HepG2 (cell line): ENCODE results near the gene CARD19. TPM values are rescaled to one million over a fixed set of nuclear protein-coding genes. Genes with fewer than 3 reads are reported as not detected.
A peak's percentile ranks its signal among the peaks of the same experiment; 100 is the strongest.

Source experiments
- ATAC-seq: fragments of 200-7000 bp; cut with Tn5 transposase; 3 replicates; pipeline ENCODE4 v1.9.1; 2020; ENCODE audit warnings: mild to moderate bottlenecking, moderate library complexity
- BruUV-seq: library from RNA; stranded (reverse); fragments of 400-500 nt; replicated peaks from 2 replicates; lab custom pipeline; 2021; lab: Mats Ljungman, UMichigan
- CTCF ChIA-PET: fragments of 300-600 bp; formaldehyde crosslinking; extraction: SDS; loops from one replicate; lab custom pipeline; 2021; ENCODE audit warnings: low total read pairs, inconsistent platforms, low intra/inter-chr PET ratio; lab: Yijun Ruan, JAX
- POLR2A ChIA-PET: fragments of 350-600 bp; sonication (Branson Sonifier 250); formaldehyde crosslinking; loops from one replicate; lab custom pipeline; 2020; ENCODE audit warnings: antibody characterized with exemption, inconsistent platforms; lab: Yijun Ruan, JAX
- DNase-seq: peaks from one replicate; pipeline ENCODE4 v3.0.0-alpha.2; 2015; ENCODE audit warnings: low spot score
- FAIRE-seq: peaks from 3 replicates; lab custom pipeline; 2011; peaks lifted over from hg19 to GRCh38; lab: Jason Lieb, UNC
- H2AFZ ChIP-seq: one replicate; pipeline ENCODE4 v1.6.1; 2011; ENCODE audit warnings: low read length, inconsistent platforms
- H3K27ac ChIP-seq: fragments of 300-600 bp; 3 replicates; pipeline ENCODE4 v1.8.0; 2011; ENCODE audit warnings: mixed run types, mild to moderate bottlenecking, mixed read lengths, low read length, inconsistent platforms; ENCODE audit not compliant: insufficient read depth; ENCODE audit errors: extremely low read length
- H3K27me3 ChIP-seq, 2 experiments: fragments of 200-600 bp in 1 of 2; 2 replicates in 1 of 2; 3 replicates in 1 of 2; pipeline versions ENCODE4 v1.6.0 to v1.8.0; 2011; ENCODE audit warnings: low read length in 2 of 2, mild to moderate bottlenecking in 2 of 2, moderate library complexity in 2 of 2, inconsistent platforms in 1 of 2; ENCODE audit not compliant: insufficient read depth in 2 of 2, control insufficient read depth in 1 of 2
- H3K36me3 ChIP-seq, 2 experiments: fragments of 200-600 bp in 1 of 2; replicated peaks in 1 of 2; 2 replicates in 1 of 2; 3 replicates in 1 of 2; pipeline versions ENCODE4 v1.5.1 to v1.8.0; 2011; ENCODE audit warnings: low read length in 2 of 2, inconsistent platforms in 1 of 2; ENCODE audit not compliant: insufficient read depth in 2 of 2, control insufficient read depth in 1 of 2
- H3K4me1 ChIP-seq: 2 replicates; pipeline ENCODE4 v1.5.1; 2012; ENCODE audit warnings: low read length, inconsistent platforms; ENCODE audit not compliant: insufficient read depth
- H3K4me2 ChIP-seq: 2 replicates; pipeline ENCODE4 v1.6.0; 2011; ENCODE audit warnings: low read depth, low read length, inconsistent platforms
- H3K4me3 ChIP-seq, 3 experiments: fragments of 200-600 bp in 1 of 3; sonication (generic), shearing (Covaris generic) in 1 of 3; replicated peaks in 1 of 3; 2 replicates each; pipeline ENCODE4 v1.5.1; 2011 to 2016; ENCODE audit warnings: low read length in 3 of 3, inconsistent platforms in 2 of 3, low read depth in 2 of 3, mild to moderate bottlenecking in 2 of 3, control low read depth in 1 of 3, mixed read lengths in 1 of 3; ENCODE audit not compliant: insufficient read depth in 1 of 3
- H3K79me2 ChIP-seq: one replicate; pipeline ENCODE4 v1.6.1; 2011; ENCODE audit warnings: low read length, inconsistent platforms; ENCODE audit not compliant: insufficient read depth
- H3K9ac ChIP-seq: 2 replicates; pipeline ENCODE4 v1.6.0; 2011; ENCODE audit warnings: mild to moderate bottlenecking, low read depth, low read length, inconsistent platforms; ENCODE audit not compliant: insufficient read depth
- H3K9me3 ChIP-seq: 2 replicates; pipeline ENCODE4 v1.5.1; 2012; ENCODE audit warnings: mild to moderate bottlenecking, low read length
- H4K20me1 ChIP-seq: 2 replicates; pipeline ENCODE4 v1.6.0; 2011; ENCODE audit warnings: inconsistent platforms, mild to moderate bottlenecking, low read length, moderate library complexity; ENCODE audit not compliant: insufficient read depth
- BCL3 ChIP-seq: sonication (generic); formaldehyde crosslinking; IDR thresholded peaks from 2 replicates; pipeline ENCODE4 v1.5.1; 2020; ENCODE audit warnings: mild to moderate bottlenecking, missing genetic modification reagents, moderate library complexity
- BORCS8-MEF2B ChIP-seq: sonication (generic); formaldehyde crosslinking; IDR thresholded peaks from 2 replicates; pipeline ENCODE4 v1.8.0; 2022; ENCODE audit warnings: mild to moderate bottlenecking, missing genetic modification reagents
- NONO ChIP-seq, 2 experiments: fragments of 450-650 bp in 1 of 2; sonication (generic) in 1 of 2; formaldehyde crosslinking in 1 of 2; IDR thresholded peaks in 1 of 2; conservative IDR thresholded peaks in 1 of 2; 2 replicates each; pipeline versions ENCODE4 v1.6.1 to v1.8.0; 2017 to 2022; ENCODE audit warnings: mild to moderate bottlenecking in 1 of 2, missing genetic modification reagents in 1 of 2, moderate library complexity in 1 of 2
- ZBTB38 ChIP-seq: sonication (generic); formaldehyde crosslinking; IDR thresholded peaks from 2 replicates; pipeline ENCODE4 v1.5.1; 2020; ENCODE audit warnings: mild to moderate bottlenecking, missing genetic modification reagents
- ZIK1 ChIP-seq: sonication (generic); formaldehyde crosslinking; IDR thresholded peaks from 2 replicates; pipeline ENCODE4 v1.5.0; 2020; ENCODE audit warnings: mild to moderate bottlenecking, low read depth, missing genetic modification reagents, borderline replicate concordance
- ZNF451 ChIP-seq: sonication (generic); formaldehyde crosslinking; IDR thresholded peaks from 2 replicates; pipeline ENCODE4 v1.5.0; 2020; ENCODE audit warnings: mild to moderate bottlenecking, missing genetic modification reagents
- ZNF558 ChIP-seq: sonication (generic); formaldehyde crosslinking; IDR thresholded peaks from 2 replicates; pipeline ENCODE4 v1.9.0; 2022; ENCODE audit warnings: mild to moderate bottlenecking, missing genetic modification reagents, borderline replicate concordance
- ZNF879 ChIP-seq: sonication (generic); formaldehyde crosslinking; IDR thresholded peaks from 2 replicates; pipeline ENCODE4 v1.8.1; 2023; ENCODE audit warnings: missing genetic modification reagents
- WGBS: methylation state at CpG from one replicate; pipeline ENCODE4 v1.1.6; 2017; ENCODE audit warnings: low lambda C conversion rate; 5-methylcytosine and 5-hydroxymethylcytosine counted together
- in situ Hi-C: cut with HindIII; loops from 2 replicates; pipeline ENCODE4 v1.10.0; 2017; ENCODE audit warnings: low pct_unique_long_range_greater_than_20kb; ENCODE audit not compliant: extremely low pct_ligation_motif_present
- intact Hi-C: fragments of 100-400 bp; cut with micrococcal nuclease; formaldehyde crosslinking; loops from one replicate; pipeline ENCODE4 v1.10.0; 2022; ENCODE audit not compliant: unreplicated experiment
- polyA plus RNA-seq, 8 experiments: library from polyadenylated mRNA; depleted of rRNA in 3 of 8; stranded (reverse) in 7 of 8; unstranded in 1 of 8; fragments of >200 nt; fragmentation: Illumina TruSeq in 4 of 8; extraction: Trizol in 4 of 8; gene quantifications; 2 replicates each; pipeline versions ENCODE4 v1.2.1 to v1.2.3, GENCODE V29; 2011 to 2016; ENCODE audit warnings: low read depth in 4 of 8, missing spikeins in 1 of 8, mixed read lengths in 1 of 8; ENCODE audit not compliant: insufficient read depth in 1 of 8
- total RNA-seq, 5 experiments: library from RNA; depleted of rRNA; stranded (reverse); fragments of >200 nt; fragmentation: Illumina TruSeq; extraction: Trizol; gene quantifications; 2 replicates each; pipeline ENCODE4 v1.2.3, GENCODE V29; 2016; ENCODE audit warnings: low read depth in 1 of 5
- TF ChIP-seq, protein P1 (sequence below): sonication (generic); formaldehyde crosslinking; IDR thresholded peaks from 2 replicates; pipeline ENCODE4 v1.4.0; 2020; ENCODE audit warnings: missing genetic modification reagents
- TF ChIP-seq, protein P2 (sequence below): sonication (generic); formaldehyde crosslinking; IDR thresholded peaks from 2 replicates; pipeline ENCODE4 v1.5.1; 2020; ENCODE audit warnings: mild to moderate bottlenecking, missing genetic modification reagents, moderate library complexity
- TF ChIP-seq, protein P3 (sequence below): sonication (generic); formaldehyde crosslinking; IDR thresholded peaks from 2 replicates; pipeline ENCODE4 v1.4.0; 2020; ENCODE audit warnings: mild to moderate bottlenecking, low read depth, missing genetic modification reagents

The CARD19 gene
- total and polyA plus RNA-seq, 2 of the 13 experiments (the other 11 are each of a cell fraction or from before 2014, with no cell fraction given), result 18.4 to 47.2 TPM

DNA sequence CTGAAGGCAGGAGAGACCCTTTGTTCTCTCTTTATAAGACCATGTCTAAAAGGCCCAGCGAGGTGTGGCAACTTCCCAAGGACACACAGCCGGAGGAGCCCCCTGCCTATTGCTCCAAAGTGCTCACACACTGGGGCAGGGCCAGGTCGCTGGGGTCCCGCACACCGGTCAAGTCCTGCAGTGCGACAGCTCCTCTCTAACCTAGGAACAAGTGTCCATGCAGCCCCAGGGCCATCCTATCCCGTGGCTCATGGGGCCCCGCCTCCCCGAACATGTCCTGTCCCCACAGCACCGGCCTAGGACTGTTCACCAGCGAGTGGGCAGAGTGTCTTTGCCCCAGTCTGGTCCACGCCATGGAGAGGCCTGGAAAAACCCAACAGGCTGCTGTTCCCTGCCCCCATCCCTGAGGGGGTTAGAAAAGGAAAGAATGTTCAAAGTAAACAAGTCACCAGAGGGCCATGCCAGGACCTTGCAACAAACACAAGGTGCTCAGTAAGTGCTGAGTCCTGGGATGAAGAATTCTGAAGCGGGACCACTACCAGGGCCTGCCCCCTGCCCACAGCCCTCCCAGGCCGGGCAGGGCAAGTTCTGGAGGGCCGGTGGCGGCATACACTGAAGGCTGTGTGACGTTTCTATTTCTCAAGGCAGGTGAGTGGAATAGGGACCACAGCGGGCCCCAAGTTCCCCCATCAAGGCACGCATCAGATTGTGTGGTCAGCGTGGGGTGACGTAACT is 37.1 kb downstream of the CARD19 start (continued):
- TF ChIP-seq, protein P1, sequence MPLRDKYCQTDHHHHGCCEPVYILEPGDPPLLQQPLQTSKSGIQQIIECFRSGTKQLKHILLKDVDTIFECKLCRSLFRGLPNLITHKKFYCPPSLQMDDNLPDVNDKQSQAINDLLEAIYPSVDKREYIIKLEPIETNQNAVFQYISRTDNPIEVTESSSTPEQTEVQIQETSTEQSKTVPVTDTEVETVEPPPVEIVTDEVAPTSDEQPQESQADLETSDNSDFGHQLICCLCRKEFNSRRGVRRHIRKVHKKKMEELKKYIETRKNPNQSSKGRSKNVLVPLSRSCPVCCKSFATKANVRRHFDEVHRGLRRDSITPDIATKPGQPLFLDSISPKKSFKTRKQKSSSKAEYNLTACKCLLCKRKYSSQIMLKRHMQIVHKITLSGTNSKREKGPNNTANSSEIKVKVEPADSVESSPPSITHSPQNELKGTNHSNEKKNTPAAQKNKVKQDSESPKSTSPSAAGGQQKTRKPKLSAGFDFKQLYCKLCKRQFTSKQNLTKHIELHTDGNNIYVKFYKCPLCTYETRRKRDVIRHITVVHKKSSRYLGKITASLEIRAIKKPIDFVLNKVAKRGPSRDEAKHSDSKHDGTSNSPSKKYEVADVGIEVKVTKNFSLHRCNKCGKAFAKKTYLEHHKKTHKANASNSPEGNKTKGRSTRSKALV (CRISPR knock-in tag), result 0 out of 2 replicates have a peak, but pooled peaks have one; percentile 27
- TF ChIP-seq ZNF558 (CRISPR knock-in tag) (no peak; the same call in 1 of the 2 replicates), BCL3 (no peak; the same call in none of the 2 replicates)
- TF ChIP-seq, all 625 proteins: peak for 107

DNA sequence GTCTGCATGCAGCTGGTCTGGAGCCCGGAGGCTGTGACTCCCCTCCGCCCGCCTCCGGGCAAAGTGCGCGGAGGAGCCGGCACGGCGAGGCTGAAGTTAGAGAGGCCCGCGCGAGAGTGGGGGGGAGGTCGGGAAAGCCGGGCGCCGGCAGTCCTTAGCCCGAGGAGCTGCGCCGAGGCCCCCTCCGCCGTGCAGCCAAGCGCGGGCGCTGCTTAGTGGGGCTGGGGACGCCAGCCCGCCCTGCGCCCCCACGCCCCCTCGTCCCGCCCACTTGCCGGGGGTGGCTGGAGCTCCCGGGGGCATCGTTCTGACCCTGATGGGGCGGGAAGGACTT is 37.6 kb downstream of the CARD19 start:
- peak overlapping the region; percentile 98 for H3K4me2 ChIP-seq
- in situ Hi-C loops, result no loop called here
- peaks cover 4 to 5% of the 10 kb centered on the region in 2 experiments; a peak in 3 of 5 replicates for H3K36me3 ChIP-seq
- no TSS peak for BruUV-seq
- intact Hi-C loops, result no loop called here
- FAIRE-seq (no peak), DNase-seq (peak; percentile 79), ATAC-seq (peak; percentile 71)
- peaks cover 49% of the 10 kb centered on the region for H3K79me2 ChIP-seq
- 2% methylated on average over 10 of the region's 34 CpGs for WGBS
- H3K27ac ChIP-seq, result peak overlapping the region; percentile 99
- peak overlapping the region; percentile 85 to 96 (median 92) for H3K4me3 ChIP-seq
- H3K27me3 ChIP-seq, result peaks cover 1 to 6% of the 10 kb centered on the region in 2 experiments; a peak in 1 of 5 replicates
- peak overlapping the region; percentile 99 for H3K9ac ChIP-seq
- CTCF ChIA-PET, result no interaction called here
- peaks cover 82% of the 10 kb centered on the region for H3K4me1 ChIP-seq
- H4K20me1 ChIP-seq, result no peaks in the 10 kb centered on the region
- H3K9me3 ChIP-seq, result no peaks in the 10 kb centered on the region
- POLR2A ChIA-PET, result interaction anchor here (0.7 to 7.5 kb wide), 16 partner anchors 8 to 433 kb away, joined by 3 to 195 read pairs (median 9); partner anchors contain the start of genes CARD19 and FAM120AOS
- no peak overlapping the region for H2AFZ ChIP-seq
- TF ChIP-seq ZBTB38 (CRISPR knock-in tag), result peak; percentile 46; the same call in 1 of the 2 replicates
- TF ChIP-seq ZIK1 (CRISPR knock-in tag), result peak; percentile 85
- TF ChIP-seq BORCS8-MEF2B, result peak; percentile 81; the same call in 1 of the 2 replicates
- TF ChIP-seq, protein P2, sequence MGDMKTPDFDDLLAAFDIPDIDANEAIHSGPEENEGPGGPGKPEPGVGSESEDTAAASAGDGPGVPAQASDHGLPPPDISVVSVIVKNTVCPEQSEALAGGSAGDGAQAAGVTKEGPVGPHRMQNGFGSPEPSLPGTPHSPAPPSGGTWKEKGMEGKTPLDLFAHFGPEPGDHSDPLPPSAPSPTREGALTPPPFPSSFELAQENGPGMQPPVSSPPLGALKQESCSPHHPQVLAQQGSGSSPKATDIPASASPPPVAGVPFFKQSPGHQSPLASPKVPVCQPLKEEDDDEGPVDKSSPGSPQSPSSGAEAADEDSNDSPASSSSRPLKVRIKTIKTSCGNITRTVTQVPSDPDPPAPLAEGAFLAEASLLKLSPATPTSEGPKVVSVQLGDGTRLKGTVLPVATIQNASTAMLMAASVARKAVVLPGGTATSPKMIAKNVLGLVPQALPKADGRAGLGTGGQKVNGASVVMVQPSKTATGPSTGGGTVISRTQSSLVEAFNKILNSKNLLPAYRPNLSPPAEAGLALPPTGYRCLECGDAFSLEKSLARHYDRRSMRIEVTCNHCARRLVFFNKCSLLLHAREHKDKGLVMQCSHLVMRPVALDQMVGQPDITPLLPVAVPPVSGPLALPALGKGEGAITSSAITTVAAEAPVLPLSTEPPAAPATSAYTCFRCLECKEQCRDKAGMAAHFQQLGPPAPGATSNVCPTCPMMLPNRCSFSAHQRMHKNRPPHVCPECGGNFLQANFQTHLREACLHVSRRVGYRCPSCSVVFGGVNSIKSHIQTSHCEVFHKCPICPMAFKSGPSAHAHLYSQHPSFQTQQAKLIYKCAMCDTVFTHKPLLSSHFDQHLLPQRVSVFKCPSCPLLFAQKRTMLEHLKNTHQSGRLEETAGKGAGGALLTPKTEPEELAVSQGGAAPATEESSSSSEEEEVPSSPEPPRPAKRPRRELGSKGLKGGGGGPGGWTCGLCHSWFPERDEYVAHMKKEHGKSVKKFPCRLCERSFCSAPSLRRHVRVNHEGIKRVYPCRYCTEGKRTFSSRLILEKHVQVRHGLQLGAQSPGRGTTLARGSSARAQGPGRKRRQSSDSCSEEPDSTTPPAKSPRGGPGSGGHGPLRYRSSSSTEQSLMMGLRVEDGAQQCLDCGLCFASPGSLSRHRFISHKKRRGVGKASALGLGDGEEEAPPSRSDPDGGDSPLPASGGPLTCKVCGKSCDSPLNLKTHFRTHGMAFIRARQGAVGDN (CRISPR knock-in tag), result peak; percentile 84; the same call in 1 of the 2 replicates
- 0 out of 2 replicates have a peak, but pooled peaks have one; percentile 16 for TF ChIP-seq ZNF451 (CRISPR knock-in tag)
- TF ChIP-seq ZNF879 (CRISPR knock-in tag), result no peak; the same call in 1 of the 2 replicates
- TF ChIP-seq, protein P3, sequence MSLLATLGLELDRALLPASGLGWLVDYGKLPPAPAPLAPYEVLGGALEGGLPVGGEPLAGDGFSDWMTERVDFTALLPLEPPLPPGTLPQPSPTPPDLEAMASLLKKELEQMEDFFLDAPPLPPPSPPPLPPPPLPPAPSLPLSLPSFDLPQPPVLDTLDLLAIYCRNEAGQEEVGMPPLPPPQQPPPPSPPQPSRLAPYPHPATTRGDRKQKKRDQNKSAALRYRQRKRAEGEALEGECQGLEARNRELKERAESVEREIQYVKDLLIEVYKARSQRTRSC (CRISPR knock-in tag), result no peak
- no peak for TF ChIP-seq NONO (IDR thresholded peaks at IDR 0.05)
- TF ChIP-seq NONO (CRISPR knock-in tag; conservative IDR thresholded peaks at IDR 0.05), result 0 out of 2 replicates have a peak, but pooled peaks have one; percentile 13
